Panc1 (cell line): ENCODE results near the gene YTHDF1.

Experiments used
- POLR2AphosphoS5 ChIP-seq: IDR thresholded peaks from 2 replicates; pipeline ENCODE4 v1.6.1; 2012; ENCODE audit warnings: mild to moderate bottlenecking, low read depth, low read length, moderate library complexity
- SIN3A ChIP-seq: IDR thresholded peaks from 2 replicates; pipeline ENCODE4 v1.6.1; 2012; ENCODE audit warnings: low read depth, mild to moderate bottlenecking, low read length, moderate library complexity, borderline replicate concordance; ENCODE audit not compliant: insufficient read depth
- TF ChIP-seq, protein P1 (sequence below): fragments of 450-650 bp; IDR thresholded peaks from 2 replicates; pipeline ENCODE4 v1.5.1; 2017; ENCODE audit warnings: mild to moderate bottlenecking
- TF ChIP-seq, protein P2 (sequence below), 2 experiments: IDR thresholded peaks; 2 replicates each; pipeline ENCODE4 v1.6.1; 2011 to 2012; ENCODE audit warnings: low read depth in 2 of 2, control low read depth in 1 of 2, low read length in 1 of 2, mild to moderate bottlenecking in 1 of 2, moderate library complexity in 1 of 2; ENCODE audit not compliant: insufficient read depth in 1 of 2

DNA sequence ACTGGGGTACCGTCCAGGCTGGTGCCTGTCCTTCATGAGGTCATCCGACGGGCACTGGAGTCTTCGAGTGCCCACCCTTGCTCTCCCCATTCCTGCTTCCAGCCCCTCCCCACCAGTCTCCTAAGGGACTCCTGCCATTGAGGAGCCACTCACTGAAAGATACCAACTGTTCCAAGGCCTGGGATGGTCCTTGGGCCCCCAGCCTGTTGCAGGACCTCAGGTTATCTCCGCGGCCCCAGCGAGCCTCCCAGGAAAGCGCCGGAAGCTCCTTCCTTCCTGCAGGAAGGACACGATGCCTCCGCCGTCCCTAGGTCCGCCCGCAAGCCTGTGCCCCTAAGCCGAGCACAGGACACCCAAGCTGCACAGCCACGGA lies 37.1 kb upstream of the YTHDF1 start:
- TF ChIP-seq, protein P1, sequence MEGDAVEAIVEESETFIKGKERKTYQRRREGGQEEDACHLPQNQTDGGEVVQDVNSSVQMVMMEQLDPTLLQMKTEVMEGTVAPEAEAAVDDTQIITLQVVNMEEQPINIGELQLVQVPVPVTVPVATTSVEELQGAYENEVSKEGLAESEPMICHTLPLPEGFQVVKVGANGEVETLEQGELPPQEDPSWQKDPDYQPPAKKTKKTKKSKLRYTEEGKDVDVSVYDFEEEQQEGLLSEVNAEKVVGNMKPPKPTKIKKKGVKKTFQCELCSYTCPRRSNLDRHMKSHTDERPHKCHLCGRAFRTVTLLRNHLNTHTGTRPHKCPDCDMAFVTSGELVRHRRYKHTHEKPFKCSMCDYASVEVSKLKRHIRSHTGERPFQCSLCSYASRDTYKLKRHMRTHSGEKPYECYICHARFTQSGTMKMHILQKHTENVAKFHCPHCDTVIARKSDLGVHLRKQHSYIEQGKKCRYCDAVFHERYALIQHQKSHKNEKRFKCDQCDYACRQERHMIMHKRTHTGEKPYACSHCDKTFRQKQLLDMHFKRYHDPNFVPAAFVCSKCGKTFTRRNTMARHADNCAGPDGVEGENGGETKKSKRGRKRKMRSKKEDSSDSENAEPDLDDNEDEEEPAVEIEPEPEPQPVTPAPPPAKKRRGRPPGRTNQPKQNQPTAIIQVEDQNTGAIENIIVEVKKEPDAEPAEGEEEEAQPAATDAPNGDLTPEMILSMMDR, result no peak
- TF ChIP-seq, protein P2, sequence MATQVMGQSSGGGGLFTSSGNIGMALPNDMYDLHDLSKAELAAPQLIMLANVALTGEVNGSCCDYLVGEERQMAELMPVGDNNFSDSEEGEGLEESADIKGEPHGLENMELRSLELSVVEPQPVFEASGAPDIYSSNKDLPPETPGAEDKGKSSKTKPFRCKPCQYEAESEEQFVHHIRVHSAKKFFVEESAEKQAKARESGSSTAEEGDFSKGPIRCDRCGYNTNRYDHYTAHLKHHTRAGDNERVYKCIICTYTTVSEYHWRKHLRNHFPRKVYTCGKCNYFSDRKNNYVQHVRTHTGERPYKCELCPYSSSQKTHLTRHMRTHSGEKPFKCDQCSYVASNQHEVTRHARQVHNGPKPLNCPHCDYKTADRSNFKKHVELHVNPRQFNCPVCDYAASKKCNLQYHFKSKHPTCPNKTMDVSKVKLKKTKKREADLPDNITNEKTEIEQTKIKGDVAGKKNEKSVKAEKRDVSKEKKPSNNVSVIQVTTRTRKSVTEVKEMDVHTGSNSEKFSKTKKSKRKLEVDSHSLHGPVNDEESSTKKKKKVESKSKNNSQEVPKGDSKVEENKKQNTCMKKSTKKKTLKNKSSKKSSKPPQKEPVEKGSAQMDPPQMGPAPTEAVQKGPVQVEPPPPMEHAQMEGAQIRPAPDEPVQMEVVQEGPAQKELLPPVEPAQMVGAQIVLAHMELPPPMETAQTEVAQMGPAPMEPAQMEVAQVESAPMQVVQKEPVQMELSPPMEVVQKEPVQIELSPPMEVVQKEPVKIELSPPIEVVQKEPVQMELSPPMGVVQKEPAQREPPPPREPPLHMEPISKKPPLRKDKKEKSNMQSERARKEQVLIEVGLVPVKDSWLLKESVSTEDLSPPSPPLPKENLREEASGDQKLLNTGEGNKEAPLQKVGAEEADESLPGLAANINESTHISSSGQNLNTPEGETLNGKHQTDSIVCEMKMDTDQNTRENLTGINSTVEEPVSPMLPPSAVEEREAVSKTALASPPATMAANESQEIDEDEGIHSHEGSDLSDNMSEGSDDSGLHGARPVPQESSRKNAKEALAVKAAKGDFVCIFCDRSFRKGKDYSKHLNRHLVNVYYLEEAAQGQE (IDR thresholded peaks at IDR 0.05; ENCODE audit: insufficient read depth in 1 of 2, low read depth in 2 of 2, low read length in 1 of 2), result no peak
- TF ChIP-seq POLR2AphosphoS5, result no peak
- TF ChIP-seq SIN3A, result no peak
